GM19468 (cell line): ENCODE measurements around the gene HPX.

Source experiments
- ATAC-seq: cut with Tn5 transposase; IDR thresholded peaks from one replicate; pipeline ENCODE4 v1.9.1; 2021; ENCODE audit warnings: mild to moderate bottlenecking, moderate library complexity, moderate number of reproducible peaks; ENCODE audit not compliant: unreplicated experiment; ENCODE audit errors: extremely low read depth

HPX gene

GRCh38 chr11:6419009-6419631 is 21.7 kb downstream of the HPX start, which contains the start of gene APBB1:
APBB1 (minus strand) TSS chr11:6419094; CDS start chr11:6411347, 7,747 bp downstream.
- no peak for ATAC-seq

GRCh38 chr11:6418557-6419008 is 22.2 kb downstream of the HPX start:
- ATAC-seq: no peak

GRCh38 chr11:6417907-6418556 is 22.8 kb downstream of the HPX start:
- ATAC-seq: no peak

GRCh38 chr11:6415797-6416196 is 25.0 kb downstream of the HPX start:
- ATAC-seq: no peak

GRCh38 chr11:6414874-6415328 is 25.9 kb downstream of the HPX start:
- ATAC-seq: no peak

GRCh38 chr11:6413791-6414201 is 27.0 kb downstream of the HPX start:
- no peak for ATAC-seq

- ATAC-seq: no peak
These were observed 29.2 kb downstream of the HPX start for GRCh38 chr11:6411594-6412031.

GRCh38 chr11:6410695-6411430 is 29.9 kb downstream of the HPX start:
- no peak for ATAC-seq

GRCh38 chr11:6406370-6406769 is 34.4 kb downstream of the HPX start:
- no peak for ATAC-seq

- no peak for ATAC-seq
These were observed 34.9 kb downstream of the HPX start for GRCh38 chr11:6405846-6406245.

- ATAC-seq: no peak
These were observed 35.6 kb downstream of the HPX start for GRCh38 chr11:6405052-6405667.

GRCh38 chr11:6404342-6405051 is 36.3 kb downstream of the HPX start:
- no peak for ATAC-seq

- no peak for ATAC-seq
These were observed 37.2 kb downstream of the HPX start for GRCh38 chr11:6403539-6403938.

GRCh38 chr11:6402561-6402981 is 38.2 kb downstream of the HPX start:
- peak; percentile 72 for ATAC-seq

GRCh38 chr11:6402061-6402470 is 38.7 kb downstream of the HPX start:
- peak; percentile 15 for ATAC-seq

- no peak for ATAC-seq
These were observed 39.3 kb downstream of the HPX start for GRCh38 chr11:6401464-6401863.

- ATAC-seq: no peak
These were observed 40.1 kb downstream of the HPX start for GRCh38 chr11:6400431-6401345.

- ATAC-seq: no peak
These were observed 43.2 kb downstream of the HPX start for GRCh38 chr11:6397636-6398035.

- no peak for ATAC-seq
These were observed 43.6 kb downstream of the HPX start for GRCh38 chr11:6397156-6397555.
